NCI-H510A treated with DMSO at 0.1 percent for 48 hours (cell line): Measurements from ENCODE around the gene MCF2L.

Source experiments
- DNase-seq: peaks from one replicate; lab custom pipeline; 2025; lab: John Stamatoyannopoulos, UW

MCF2L gene

GRCh38 chr13:113113846-113114271, 144.8 kb downstream of the MCF2L start:
- DNase-seq = no peak

GRCh38 chr13:113114511-113115362, 145.7 kb downstream of the MCF2L start:
- DNase-seq = no peak

GRCh38 chr13:113115363-113116205, 146.6 kb downstream of the MCF2L start:
- no peak for DNase-seq

GRCh38 chr13:113116206-113116800, 147.3 kb downstream of the MCF2L start:
- DNase-seq = no peak

GRCh38 chr13:113116871-113117271, 147.9 kb downstream of the MCF2L start:
- no peak for DNase-seq

- no peak for DNase-seq
Measured at GRCh38 chr13:113117335-113117872, 148.4 kb downstream of the MCF2L start.

GRCh38 chr13:113117911-113118260, 148.9 kb downstream of the MCF2L start:
- DNase-seq = no peak

GRCh38 chr13:113118261-113119021, 149.4 kb downstream of the MCF2L start:
- DNase-seq = no peak

GRCh38 chr13:113119166-113119821, 150.3 kb downstream of the MCF2L start:
- DNase-seq = no peak

- no peak for DNase-seq
Measured at GRCh38 chr13:113119822-113120189, 150.8 kb downstream of the MCF2L start.

- DNase-seq = no peak
Measured at GRCh38 chr13:113120300-113121182, 151.5 kb downstream of the MCF2L start.

GRCh38 chr13:113121183-113121927, 152.3 kb downstream of the MCF2L start:
- DNase-seq = no peak

GRCh38 chr13:113121928-113122471, 153.0 kb downstream of the MCF2L start:
- DNase-seq = no peak

GRCh38 chr13:113122550-113123225, 153.7 kb downstream of the MCF2L start, which contains the start of gene F10:
Gene F10, plus strand, starts transcription at chr13:113122799. Its CDS starts 57 bp downstream, at chr13:113122856.
- DNase-seq = peak; percentile 21

GRCh38 chr13:113123226-113124201, 154.5 kb downstream of the MCF2L start:
- DNase-seq = no peak

GRCh38 chr13:113124211-113124970, 155.4 kb downstream of the MCF2L start:
- DNase-seq = no peak
